ENCODE measurements around the gene DIP2C. TPM values are rescaled to one million over a fixed set of nuclear protein-coding genes. Genes with fewer than 3 reads are reported as not detected.
"Not testable (repeated sequence)": the region's sequence is repeated elsewhere in the genome, so short reads cannot be mapped to it uniquely, and the experiment has no call there.

DIP2C gene
- total RNA-seq, 1 donor from 2014 or later, result 30.8 TPM

- Histone ChIP-seq H3K27ac (replicated peaks) (no peak overlapping the region), H3K9me3 (replicated peaks) (no peaks in the 10 kb centered on the region), H3K4me3 (no peak overlapping the region), H3K36me3 (peaks cover 11% of the 10 kb centered on the region), H3K27me3 (ENCODE audit: low read depth) (no peaks in the 10 kb centered on the region), H3K4me1 (no peaks in the 10 kb centered on the region)
- intact Hi-C loops (cut with micrococcal nuclease), result no loop called here
- TF ChIP-seq CTCF (IDR thresholded peaks at IDR 0.05; ENCODE audit: borderline replicate concordance), result no peak
- DNase-seq, result no peak
These were observed 417.7 kb downstream of the DIP2C start for GRCh38 chr10:271722-272121.

GRCh38 chr10:271201-271600 is 418.3 kb downstream of the DIP2C start:
- DNase-seq, result no peak
- Histone ChIP-seq H3K27me3 (ENCODE audit: low read depth) (no peaks in the 10 kb centered on the region), H3K4me3 (no peak overlapping the region), H3K27ac (replicated peaks) (no peak overlapping the region), H3K4me1 (no peaks in the 10 kb centered on the region), H3K9me3 (replicated peaks) (no peaks in the 10 kb centered on the region), H3K36me3 (peaks cover 10% of the 10 kb centered on the region)
- no peak for TF ChIP-seq CTCF (IDR thresholded peaks at IDR 0.05; ENCODE audit: borderline replicate concordance)
- intact Hi-C loops (cut with micrococcal nuclease), result no loop called here

- DNase-seq, result no peak
- H3K4me3 ChIP-seq, result no peak overlapping the region
- H3K27me3 ChIP-seq (ENCODE audit: low read depth), result no peaks in the 10 kb centered on the region
- no peaks in the 10 kb centered on the region for H3K9me3 ChIP-seq (replicated peaks)
- H3K36me3 ChIP-seq, result no peaks in the 10 kb centered on the region
- TF ChIP-seq CTCF (IDR thresholded peaks at IDR 0.05; ENCODE audit: borderline replicate concordance), result no peak
- H3K27ac ChIP-seq (replicated peaks), result no peak overlapping the region
- intact Hi-C loops (cut with micrococcal nuclease), result no loop called here
- no peaks in the 10 kb centered on the region for H3K4me1 ChIP-seq
These were observed 419.9 kb downstream of the DIP2C start for GRCh38 chr10:269440-270074.

- no peaks in the 10 kb centered on the region for H3K4me1 ChIP-seq
- H3K9me3 ChIP-seq (replicated peaks), result no peaks in the 10 kb centered on the region
- no peaks in the 10 kb centered on the region for H3K27me3 ChIP-seq (ENCODE audit: low read depth)
- no peak for TF ChIP-seq CTCF (IDR thresholded peaks at IDR 0.05; ENCODE audit: borderline replicate concordance)
- intact Hi-C loops (cut with micrococcal nuclease), result no loop called here
- no peak overlapping the region for H3K27ac ChIP-seq (replicated peaks)
- no peak for DNase-seq
- H3K36me3 ChIP-seq, result no peaks in the 10 kb centered on the region
- no peak overlapping the region for H3K4me3 ChIP-seq
These were observed 421.8 kb downstream of the DIP2C start for GRCh38 chr10:267705-268104.

- H3K4me3 ChIP-seq, result no peak overlapping the region
- intact Hi-C loops (cut with micrococcal nuclease), result no loop called here
- H3K36me3 ChIP-seq, result no peaks in the 10 kb centered on the region
- H3K4me1 ChIP-seq, result no peaks in the 10 kb centered on the region
- H3K27ac ChIP-seq (replicated peaks), result no peak overlapping the region
- no peaks in the 10 kb centered on the region for H3K9me3 ChIP-seq (replicated peaks)
- TF ChIP-seq CTCF (IDR thresholded peaks at IDR 0.05; ENCODE audit: borderline replicate concordance), result no peak
- no peak for DNase-seq
- H3K27me3 ChIP-seq (ENCODE audit: low read depth), result no peaks in the 10 kb centered on the region
These were observed 422.5 kb downstream of the DIP2C start for GRCh38 chr10:266974-267425.

GRCh38 chr10:265816-266588 is 423.5 kb downstream of the DIP2C start:
- DNase-seq; H3K4me3 ChIP-seq; H3K9me3 ChIP-seq (replicated peaks); H3K4me1 ChIP-seq; H3K27ac ChIP-seq (replicated peaks); intact Hi-C loops (cut with micrococcal nuclease); H3K27me3 ChIP-seq (ENCODE audit: low read depth); H3K36me3 ChIP-seq: not testable (repeated sequence)

- H3K4me1 ChIP-seq; H3K27ac ChIP-seq (replicated peaks); H3K9me3 ChIP-seq (replicated peaks); DNase-seq; H3K27me3 ChIP-seq (ENCODE audit: low read depth); H3K4me3 ChIP-seq; intact Hi-C loops (cut with micrococcal nuclease); H3K36me3 ChIP-seq: not testable (repeated sequence)
These were observed 424.4 kb downstream of the DIP2C start for GRCh38 chr10:265074-265440.

GRCh38 chr10:264160-265073 is 425.1 kb downstream of the DIP2C start:
- intact Hi-C loops (cut with micrococcal nuclease); H3K27me3 ChIP-seq (ENCODE audit: low read depth); H3K4me3 ChIP-seq; H3K36me3 ChIP-seq; H3K4me1 ChIP-seq; H3K27ac ChIP-seq (replicated peaks); DNase-seq; H3K9me3 ChIP-seq (replicated peaks): not testable (repeated sequence)
